HEK293 (cell line): ENCODE data around the gene FAM229A.

Source experiments
- CTCF ChIA-PET: fragments of 350-600 bp; formaldehyde crosslinking; extraction: SDS; loops from one replicate; lab custom pipeline; 2021; ENCODE audit warnings: antibody characterized with exemption; lab: Yijun Ruan, JAX
- POLR2A ChIA-PET: fragments of 300-600 bp; formaldehyde crosslinking; extraction: SDS; loops from one replicate; lab custom pipeline; 2020; ENCODE audit warnings: antibody characterized with exemption, inconsistent platforms; lab: Yijun Ruan, JAX
- H3K27ac ChIP-seq: fragments of 200-500 bp; sonication (Bioruptor generic); 2 replicates; pipeline ENCODE4 v1.5.1; 2014; ENCODE audit warnings: low read depth, low read length, control low read depth, inconsistent platforms; ENCODE audit errors: extremely low read depth
- H3K36me3 ChIP-seq, 2 experiments: fragments of 200-500 bp in 1 of 2; sonication (Bioruptor generic) in 1 of 2; 1 replicate in 1 of 2; 2 replicates in 1 of 2; pipeline ENCODE4 v1.5.1; 2014 to 2017; ENCODE audit warnings: inconsistent platforms in 2 of 2, low read length in 2 of 2; ENCODE audit not compliant: control insufficient read depth in 2 of 2, insufficient read depth in 1 of 2
- H3K4me1 ChIP-seq: fragments of 200-500 bp; sonication (Bioruptor generic); 2 replicates; pipeline ENCODE4 v1.5.1; 2014; ENCODE audit warnings: mild to moderate bottlenecking, low read length, inconsistent platforms; ENCODE audit not compliant: control insufficient read depth, insufficient read depth
- H3K4me3 ChIP-seq: 2 replicates; pipeline ENCODE4 v1.5.1; 2011; ENCODE audit warnings: low read depth, mild to moderate bottlenecking, control low read depth, low read length, moderate library complexity
- H3K9me3 ChIP-seq: fragments of 200-500 bp; sonication (Bioruptor generic); 2 replicates; pipeline ENCODE4 v1.5.1; 2014; ENCODE audit warnings: low read depth, low read length, inconsistent platforms; ENCODE audit not compliant: control insufficient read depth, insufficient read depth
- HIC1 ChIP-seq: fragments of 450-650 bp; formaldehyde crosslinking; IDR thresholded peaks from 2 replicates; pipeline ENCODE4 v1.5.1; 2016; ENCODE audit warnings: missing biosample characterization, missing genetic modification characterization
- HOXD13 ChIP-seq: sonication (generic); formaldehyde crosslinking; IDR thresholded peaks from 2 replicates; pipeline ENCODE4 v1.8.0; 2022; ENCODE audit warnings: missing genetic modification reagents, borderline replicate concordance
- KLF16 ChIP-seq: fragments of 450-650 bp; formaldehyde crosslinking; IDR thresholded peaks from 2 replicates; pipeline ENCODE4 v1.5.1; 2017; ENCODE audit warnings: missing biosample characterization, missing genetic modification characterization
- MYNN ChIP-seq: fragments of 450-650 bp; formaldehyde crosslinking; IDR thresholded peaks from 2 replicates; pipeline ENCODE4 v1.5.1; 2016; ENCODE audit warnings: missing biosample characterization, missing genetic modification characterization, borderline replicate concordance
- PRDM4 ChIP-seq: fragments of 450-650 bp; formaldehyde crosslinking; IDR thresholded peaks from 2 replicates; pipeline ENCODE4 v1.5.1; 2017; ENCODE audit warnings: missing biosample characterization, missing genetic modification characterization
- WT1 ChIP-seq: fragments of 450-650 bp; formaldehyde crosslinking; IDR thresholded peaks from 2 replicates; pipeline ENCODE4 v1.5.1; 2016; ENCODE audit warnings: missing biosample characterization, missing genetic modification characterization
- YY1 ChIP-seq: fragments of 450-650 bp; formaldehyde crosslinking; IDR thresholded peaks from 2 replicates; pipeline ENCODE4 v1.5.1; 2018; ENCODE audit warnings: missing biosample characterization, missing genetic modification characterization
- ZBTB7A ChIP-seq: fragments of 450-650 bp; formaldehyde crosslinking; IDR thresholded peaks from 2 replicates; pipeline ENCODE4 v1.5.1; 2016; ENCODE audit warnings: low read depth, missing biosample characterization, missing genetic modification characterization
- ZFP69B ChIP-seq: fragments of 450-650 bp; formaldehyde crosslinking; IDR thresholded peaks from 2 replicates; pipeline ENCODE4 v1.5.1; 2016; ENCODE audit warnings: missing biosample characterization, missing genetic modification characterization
- ZNF140 ChIP-seq: fragments of 450-650 bp; formaldehyde crosslinking; IDR thresholded peaks from 2 replicates; pipeline ENCODE4 v1.5.1; 2016; ENCODE audit warnings: missing biosample characterization, missing genetic modification characterization
- ZNF18 ChIP-seq: fragments of 450-650 bp; formaldehyde crosslinking; IDR thresholded peaks from 2 replicates; pipeline ENCODE4 v1.5.1; 2016; ENCODE audit warnings: missing biosample characterization, missing genetic modification characterization
- ZNF266 ChIP-seq: fragments of 450-650 bp; formaldehyde crosslinking; IDR thresholded peaks from 2 replicates; pipeline ENCODE4 v1.5.1; 2016; ENCODE audit warnings: missing biosample characterization, missing genetic modification characterization, low read depth
- ZNF280C ChIP-seq: fragments of 450-650 bp; formaldehyde crosslinking; IDR thresholded peaks from 2 replicates; pipeline ENCODE4 v1.5.1; 2016; ENCODE audit warnings: missing biosample characterization, missing genetic modification characterization
- ZNF311 ChIP-seq: fragments of 450-650 bp; formaldehyde crosslinking; IDR thresholded peaks from 2 replicates; pipeline ENCODE4 v1.5.1; 2017; ENCODE audit warnings: missing biosample characterization, missing genetic modification characterization, borderline replicate concordance
- ZNF362 ChIP-seq: fragments of 450-650 bp; formaldehyde crosslinking; IDR thresholded peaks from 2 replicates; pipeline ENCODE4 v1.5.1; 2016; ENCODE audit warnings: missing biosample characterization, missing genetic modification characterization
- ZNF366 ChIP-seq: fragments of 450-650 bp; formaldehyde crosslinking; conservative IDR thresholded peaks from 2 replicates; pipeline ENCODE4 v1.5.1; 2016; ENCODE audit warnings: missing biosample characterization, missing genetic modification characterization
- ZNF416 ChIP-seq: fragments of 450-650 bp; formaldehyde crosslinking; IDR thresholded peaks from 2 replicates; pipeline ENCODE4 v1.5.1; 2016; ENCODE audit warnings: missing biosample characterization, missing genetic modification characterization
- ZNF555 ChIP-seq: fragments of 450-650 bp; formaldehyde crosslinking; conservative IDR thresholded peaks from 2 replicates; pipeline ENCODE4 v1.5.1; 2017; ENCODE audit warnings: missing biosample characterization, mild to moderate bottlenecking, missing genetic modification characterization, inconsistent platforms
- ZNF664 ChIP-seq: fragments of 450-650 bp; formaldehyde crosslinking; IDR thresholded peaks from 2 replicates; pipeline ENCODE4 v1.5.1; 2016; ENCODE audit warnings: missing biosample characterization, missing genetic modification characterization
- ZNF791 ChIP-seq: fragments of 450-650 bp; formaldehyde crosslinking; IDR thresholded peaks from 2 replicates; pipeline ENCODE4 v1.5.1; 2016; ENCODE audit warnings: missing biosample characterization, missing genetic modification characterization
- ZNF843 ChIP-seq: fragments of 450-650 bp; formaldehyde crosslinking; IDR thresholded peaks from 2 replicates; pipeline ENCODE4 v1.5.1; 2016; ENCODE audit warnings: missing biosample characterization, missing genetic modification characterization

FAM229A gene

GRCh38 chr1:32333251-32333963, 28.9 kb downstream of the FAM229A start (continued):
- TF ChIP-seq HOXD13 (CRISPR knock-in tag), result no peak

GRCh38 chr1:32332290-32333079, 29.8 kb downstream of the FAM229A start:
- H3K4me1 ChIP-seq, result no peaks in the 10 kb centered on the region
- ChIA-PET CTCF (interaction anchor here (0.7 to 1.5 kb wide), 5 partner anchors 15 to 714 kb away, joined by 3 to 6 read pairs (median 3); no protein-coding TSS in a partner anchor), POLR2A (interaction anchor here (0.6 to 5.8 kb wide), 10 partner anchors 10 to 109 kb away, joined by 3 to 100 read pairs (median 4); partner anchors contain the start of genes BSDC1 and HDAC1)
- no peak overlapping the region for H3K27ac ChIP-seq
- no peak overlapping the region for H3K4me3 ChIP-seq
- no peaks in the 10 kb centered on the region for H3K9me3 ChIP-seq
- TF ChIP-seq ZNF280C (tag by site-specific recombination) (no peak), ZNF843 (no peak), ZFP69B (no peak), ZNF18 (tag by site-specific recombination) (no peak), ZNF311 (tag by site-specific recombination) (no peak), ZNF366 (no peak), WT1 (tag by site-specific recombination) (no peak), ZNF416 (tag by site-specific recombination) (no peak), ZNF555 (tag by site-specific recombination) (no peak), ZNF140 (tag by site-specific recombination) (no peak), PRDM4 (tag by site-specific recombination) (no peak), YY1 (no peak), ZBTB7A (tag by site-specific recombination) (no peak), ZNF791 (no peak), HIC1 (no peak), KLF16 (no peak), MYNN (no peak), ZNF362 (tag by site-specific recombination) (no peak), ZNF266 (no peak), ZNF664 (tag by site-specific recombination) (no peak)
- H3K36me3 ChIP-seq, result peaks cover 8 to 76% of the 10 kb centered on the region in 2 experiments; a peak in 2 of 3 replicates
